HG03066 (cell line): ENCODE data around the gene PARD3B.
"Not testable (repeated sequence)": the region's sequence is repeated elsewhere in the genome, so short reads cannot be mapped to it uniquely, and the experiment has no call there.

Experiments
- ATAC-seq: cut with Tn5 transposase; IDR thresholded peaks from one replicate; pipeline ENCODE4 v1.9.1; 2021; ENCODE audit warnings: low read depth; ENCODE audit not compliant: unreplicated experiment

PARD3B gene

DNA sequence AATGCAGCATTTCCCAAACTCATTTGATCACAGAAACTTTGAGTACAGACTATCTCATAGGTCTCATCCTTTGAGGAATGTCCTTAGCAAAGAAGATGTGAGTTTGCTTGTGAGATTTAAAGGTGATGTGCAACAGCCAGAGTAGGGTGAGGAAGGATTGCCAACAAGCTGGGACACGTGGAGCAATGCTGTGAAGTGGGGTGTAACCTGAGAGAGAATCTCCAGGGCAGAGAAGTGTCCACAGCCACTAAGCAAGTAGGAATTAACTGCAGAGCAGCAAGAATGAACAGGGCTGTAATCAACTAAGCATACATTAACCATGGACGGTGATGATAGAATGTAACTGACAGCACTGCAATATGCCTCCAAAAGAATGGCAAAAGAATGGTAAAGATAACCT, 667.1 kb downstream of the PARD3B start:
- ATAC-seq: no peak

DNA sequence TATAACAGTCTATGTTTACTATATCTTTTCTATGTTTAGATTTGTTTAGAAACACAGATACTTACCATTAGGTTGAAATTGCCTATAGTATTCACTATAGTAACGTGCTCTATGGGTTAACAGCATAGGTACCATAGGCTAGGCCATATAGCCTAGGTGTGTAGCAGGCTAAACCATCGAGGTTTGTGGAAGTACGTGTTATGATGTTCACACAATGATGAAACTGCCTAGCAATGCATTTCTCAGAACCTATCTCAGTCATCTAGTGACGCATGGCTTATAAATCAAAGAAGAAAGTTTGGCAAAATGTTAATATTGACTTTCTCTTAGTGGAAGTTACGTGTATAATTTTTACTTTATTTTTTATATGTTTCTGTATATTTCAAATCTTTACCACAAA, 670.8 kb downstream of the PARD3B start:
- no peak for ATAC-seq

DNA sequence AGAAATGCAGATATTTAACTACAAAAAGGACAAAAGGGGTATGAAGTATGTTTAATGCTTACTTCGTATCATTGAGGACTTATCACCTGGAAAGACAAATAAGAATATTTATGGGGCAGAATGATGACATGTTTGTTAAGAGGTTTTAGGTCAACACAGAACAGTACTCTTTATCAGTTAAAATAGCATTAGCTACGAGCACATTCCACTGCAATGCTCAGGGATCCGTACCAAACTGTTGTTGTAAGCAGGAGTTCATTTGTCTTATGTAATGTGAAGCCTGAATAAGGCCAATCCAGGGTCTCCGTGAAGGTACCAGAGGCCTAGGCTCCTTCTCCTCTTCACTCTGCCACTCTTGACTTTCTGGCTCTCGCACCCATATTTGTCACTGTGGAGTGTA, 671.3 kb downstream of the PARD3B start:
- no peak for ATAC-seq

GRCh38 chr2:205217004-205217403, 671.7 kb downstream of the PARD3B start:
- no peak for ATAC-seq

GRCh38 chr2:205218056-205218455, 672.8 kb downstream of the PARD3B start:
- ATAC-seq: no peak

GRCh38 chr2:205218816-205219215, 673.5 kb downstream of the PARD3B start:
- not testable (repeated sequence) for ATAC-seq

GRCh38 chr2:205220559-205220958, 675.3 kb downstream of the PARD3B start:
- ATAC-seq: no peak

DNA sequence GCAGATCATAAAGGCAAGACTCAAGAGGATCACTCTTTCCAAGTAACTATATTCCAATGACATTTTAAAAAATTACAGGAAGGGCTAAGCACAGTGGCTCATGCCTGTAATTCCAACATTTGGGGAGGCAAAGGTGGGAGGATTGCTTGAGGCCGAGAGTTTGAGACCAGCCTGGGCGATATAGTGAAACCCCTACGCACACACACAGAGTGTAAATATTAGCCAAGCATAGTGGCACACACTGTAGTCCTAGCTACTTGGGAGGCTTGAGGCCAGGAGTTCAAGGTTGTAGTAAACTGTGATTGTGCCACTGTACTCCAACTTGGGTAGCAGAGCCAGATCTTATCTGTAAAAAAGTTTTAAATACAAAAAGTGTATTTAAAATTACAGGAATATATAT, 686.8 kb downstream of the PARD3B start:
- ATAC-seq: no peak

DNA sequence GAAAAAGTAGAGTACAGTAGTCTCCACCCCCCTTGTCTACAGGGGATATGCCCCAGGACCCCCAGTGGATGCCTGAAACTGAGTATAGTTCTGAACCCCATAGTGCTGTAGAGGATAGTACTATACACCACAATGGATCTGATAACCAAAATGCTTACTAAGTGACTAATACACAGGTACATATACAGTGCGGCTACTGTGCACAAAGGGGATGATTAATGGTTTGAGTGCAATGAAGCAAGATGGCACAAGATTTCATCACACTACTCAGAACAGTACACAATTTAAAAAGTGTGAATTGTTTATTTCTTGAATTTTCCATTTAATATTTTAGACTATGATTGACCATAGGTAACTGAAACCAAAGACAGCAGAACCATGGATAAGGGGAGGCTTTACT, 690.2 kb downstream of the PARD3B start:
- ATAC-seq: no peak

DNA sequence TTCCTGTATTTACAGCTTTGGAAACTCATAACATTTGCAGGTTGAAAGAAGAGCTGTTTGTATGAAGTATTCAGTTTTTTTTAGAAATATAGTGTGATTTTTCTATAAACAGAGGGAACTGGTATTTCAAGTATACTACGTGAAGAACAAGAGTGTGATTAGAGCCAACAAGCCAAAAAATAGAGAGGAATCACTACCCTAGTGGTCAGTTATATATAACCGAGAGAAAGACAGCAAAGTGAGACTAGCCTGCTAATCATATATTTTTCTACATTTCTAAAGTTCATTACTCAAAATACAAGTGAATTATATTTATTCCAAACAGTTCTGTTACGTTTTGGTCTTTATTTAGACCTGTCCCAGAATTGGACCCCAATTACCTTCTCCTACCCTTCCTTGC, 692.2 kb downstream of the PARD3B start:
- ATAC-seq: no peak

DNA sequence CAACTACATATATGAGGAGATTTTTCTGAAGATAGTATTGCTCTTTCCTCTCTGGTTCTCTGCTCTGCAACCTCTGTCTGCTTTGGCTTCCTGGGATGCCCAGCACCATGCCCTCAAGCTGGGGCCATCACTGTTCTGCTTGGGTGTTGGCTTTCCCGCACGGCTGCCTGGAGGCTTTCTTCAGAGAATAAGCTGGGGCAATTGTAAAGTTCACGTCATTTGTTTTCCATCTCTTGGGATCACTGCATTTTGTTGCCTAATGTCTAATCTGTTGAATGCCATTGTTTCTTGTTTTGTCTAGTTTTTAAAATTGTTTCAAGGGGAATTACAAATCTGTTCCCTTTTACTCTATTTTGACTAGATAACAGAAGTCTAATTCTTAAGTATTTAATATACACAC, 699.7 kb downstream of the PARD3B start:
- no peak for ATAC-seq

DNA sequence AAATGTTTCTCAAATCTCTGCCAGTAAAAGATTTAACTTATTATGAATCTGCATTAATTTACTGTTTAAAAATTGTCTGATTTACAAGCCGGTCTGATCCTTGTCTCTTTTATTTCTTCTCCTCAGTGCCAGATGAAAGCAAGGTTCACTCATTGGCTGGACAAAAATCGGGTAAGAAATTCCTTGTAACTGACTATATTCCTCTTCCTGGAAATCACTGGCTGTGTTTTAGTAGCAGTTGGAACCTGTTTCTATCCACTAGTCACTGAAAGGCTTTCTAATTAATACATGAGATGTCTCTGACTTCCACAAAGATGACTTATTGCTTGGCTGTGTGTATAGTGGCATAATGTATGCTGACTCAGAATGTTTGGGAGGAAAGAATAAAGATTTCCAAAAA, 700.4 kb downstream of the PARD3B start:
- ATAC-seq: no peak

DNA sequence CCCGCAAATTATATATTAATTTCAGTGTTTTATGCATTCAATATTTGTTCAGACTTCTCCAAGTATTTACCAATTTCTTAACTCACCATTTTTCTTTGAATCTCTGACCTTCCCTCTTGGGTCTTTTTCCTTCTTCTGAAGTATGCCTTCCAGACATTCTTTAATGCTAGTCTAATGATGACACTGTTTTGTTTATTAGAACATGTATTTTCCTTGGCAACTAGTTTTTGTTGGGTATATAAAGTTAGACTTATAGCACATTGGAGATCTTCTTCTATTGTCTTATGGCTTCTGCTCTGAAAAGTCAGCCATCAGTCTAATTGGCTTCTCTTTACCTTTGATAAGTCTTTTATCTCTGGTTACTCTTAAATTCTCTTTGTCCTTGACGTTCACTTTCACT, 713.8 kb downstream of the PARD3B start:
- ATAC-seq: no peak

- ATAC-seq: no peak
Measured at GRCh38 chr2:205261516-205262020, 716.3 kb downstream of the PARD3B start.

DNA sequence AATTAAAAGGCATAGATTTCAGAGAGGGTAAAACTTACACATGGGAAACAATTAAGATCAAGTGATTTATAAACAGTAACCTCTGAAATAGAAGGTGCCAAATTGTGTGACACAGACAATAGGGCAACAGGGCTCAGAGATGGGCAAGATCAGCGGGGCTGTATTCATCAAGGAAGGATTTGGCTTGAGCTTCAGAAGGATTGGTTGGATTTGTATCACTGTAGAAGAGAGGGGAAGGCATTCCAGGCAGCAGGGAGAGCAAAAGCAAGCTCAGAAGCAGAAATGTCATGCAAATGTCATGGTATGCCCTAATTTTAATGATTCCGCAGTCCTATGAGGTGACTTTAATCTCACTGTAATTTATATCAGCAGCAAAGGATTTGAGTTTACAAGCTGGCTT, 722.0 kb downstream of the PARD3B start:
- no peak for ATAC-seq

DNA sequence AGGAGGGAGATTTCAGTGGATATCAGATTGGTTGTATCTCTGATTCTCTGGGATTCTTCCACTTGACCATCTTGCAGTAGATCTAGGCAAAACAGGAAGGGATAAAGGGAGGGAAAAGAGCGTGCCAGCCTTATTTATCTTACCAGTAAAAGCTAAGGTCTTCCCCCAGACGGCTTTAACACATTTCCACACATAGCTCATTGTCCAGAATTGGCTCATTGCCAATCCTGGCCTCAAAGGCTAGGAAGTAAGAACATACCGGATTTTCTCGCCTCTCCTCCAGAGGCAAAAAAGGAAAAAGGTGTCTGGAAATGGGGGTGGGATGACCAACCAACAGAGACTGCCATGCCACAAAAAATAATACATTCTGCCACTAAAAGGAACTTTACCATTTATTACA, 725.4 kb downstream of the PARD3B start:
- no peak for ATAC-seq

- ATAC-seq: no peak
Measured at GRCh38 chr2:205273148-205273547, 727.9 kb downstream of the PARD3B start.

- no peak for ATAC-seq
Measured at GRCh38 chr2:205273627-205274026, 728.4 kb downstream of the PARD3B start.

GRCh38 chr2:205274801-205275200, 729.5 kb downstream of the PARD3B start:
- no peak for ATAC-seq

- no peak for ATAC-seq
Measured at GRCh38 chr2:205276116-205276777, 731.0 kb downstream of the PARD3B start.

GRCh38 chr2:205280596-205281236, 735.4 kb downstream of the PARD3B start:
- no peak for ATAC-seq

DNA sequence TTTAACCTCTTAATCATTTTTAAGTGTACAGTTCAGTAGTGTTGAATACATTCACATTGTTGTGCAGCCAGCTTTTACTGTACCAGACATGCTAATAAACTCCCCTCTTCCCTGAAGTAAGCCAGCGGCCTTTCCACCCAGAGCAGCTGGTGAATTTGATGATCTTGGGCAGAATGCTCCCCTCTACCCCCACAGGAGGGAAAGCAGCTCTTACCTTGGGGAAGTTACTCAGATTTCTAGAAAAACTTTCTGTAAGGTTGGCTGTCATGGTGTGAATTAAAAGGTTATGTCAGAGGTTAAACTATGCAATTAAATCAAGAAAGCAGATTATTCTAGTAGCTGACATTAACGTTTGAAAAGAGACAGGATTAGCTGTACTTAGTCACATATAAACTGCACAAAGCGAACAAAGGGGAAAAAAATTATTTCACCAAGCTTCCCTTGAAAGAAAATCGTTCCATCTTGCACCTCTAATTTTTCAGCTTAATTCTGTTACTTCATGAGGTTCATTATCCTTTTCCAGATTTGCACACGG, 738.5 kb downstream of the PARD3B start:
- ATAC-seq: no peak
